ENCODE measurements around the gene DGAT2L6. TPM values are rescaled to one million over a fixed set of nuclear protein-coding genes. Genes with fewer than 3 reads are reported as not detected.
"Not testable (repeated sequence)": the region's sequence is repeated elsewhere in the genome, so short reads cannot be mapped to it uniquely, and the experiment has no call there.

The DGAT2L6 gene
- total RNA-seq, 1 donor from 2014 or later: 0.96 TPM

DNA sequence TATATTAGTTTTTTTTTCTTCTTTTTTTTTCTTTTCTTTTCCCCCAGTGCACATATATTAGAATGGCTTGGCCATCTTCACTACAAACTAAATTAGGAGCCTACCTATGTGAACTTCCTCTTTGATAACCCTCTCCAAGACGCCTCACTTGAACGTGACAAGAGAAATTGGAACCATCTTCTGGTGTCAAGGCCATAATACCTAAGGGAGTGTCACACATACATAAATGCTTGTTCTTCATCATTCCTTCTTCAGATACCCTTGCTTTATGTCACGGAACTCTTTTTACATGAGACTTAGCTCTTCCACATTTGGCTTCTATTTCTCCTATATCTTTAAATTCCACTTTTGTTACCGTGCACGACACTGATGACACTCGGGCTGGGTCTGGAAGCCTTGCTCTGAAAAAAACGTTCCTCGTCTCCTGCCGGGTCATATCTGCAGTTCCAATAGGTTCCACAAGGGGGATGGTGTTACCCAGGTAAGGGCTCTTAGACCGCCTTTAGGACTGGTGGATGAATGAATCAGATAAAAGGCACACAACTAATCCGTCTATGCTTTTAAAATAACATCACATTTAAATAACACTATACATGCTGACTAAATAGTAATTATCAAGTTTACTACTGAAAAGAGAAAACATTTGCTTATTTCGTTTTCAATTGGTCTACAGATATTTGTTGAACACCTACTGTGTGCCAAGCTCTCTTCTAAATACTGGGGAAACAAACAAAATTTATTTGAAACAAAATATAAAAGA is 19.9 kb downstream of the DGAT2L6 start:
- peak; percentile 6 for DNase-seq (ENCODE audit: low spot score)

DNA sequence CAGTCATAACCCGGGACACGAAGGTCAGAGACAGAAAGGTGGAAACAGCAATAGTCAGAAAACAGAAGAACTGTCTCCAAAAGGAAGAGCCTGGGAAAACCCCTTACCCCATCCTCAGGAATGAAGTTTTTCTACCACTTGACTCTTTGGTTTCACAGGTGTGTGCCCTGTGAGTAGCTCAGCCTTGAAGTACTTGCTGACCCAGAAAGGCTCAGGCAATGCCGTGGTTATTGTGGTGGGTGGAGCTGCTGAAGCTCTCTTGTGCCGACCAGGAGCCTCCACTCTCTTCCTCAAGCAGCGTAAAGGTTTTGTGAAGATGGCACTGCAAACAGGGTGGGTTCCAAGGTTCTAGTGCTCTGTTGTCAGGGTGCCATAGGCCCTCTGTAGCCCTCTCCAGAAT is 24.4 kb downstream of the DGAT2L6 start:
- DNase-seq (ENCODE audit: low spot score): no peak

DNA sequence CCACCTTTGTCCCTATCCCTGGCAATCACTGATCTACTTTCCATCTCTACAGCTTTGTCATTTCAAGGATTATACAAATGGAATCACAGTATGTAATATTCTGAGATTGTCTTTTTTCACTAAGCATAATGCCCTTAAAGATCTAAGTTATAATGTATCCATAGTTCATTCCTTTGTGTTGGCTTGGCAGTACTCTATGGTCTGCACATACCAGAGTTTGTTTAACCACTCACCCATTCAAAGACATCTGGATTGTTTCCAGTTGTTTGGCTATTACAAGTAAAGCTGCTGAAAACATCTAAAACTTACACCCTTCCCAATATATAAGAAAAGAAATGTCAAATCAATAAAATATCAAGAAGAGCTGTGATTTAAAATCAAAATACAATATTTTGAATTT is 31.2 kb downstream of the DGAT2L6 start:
- DNase-seq (ENCODE audit: low spot score): no peak

DNA sequence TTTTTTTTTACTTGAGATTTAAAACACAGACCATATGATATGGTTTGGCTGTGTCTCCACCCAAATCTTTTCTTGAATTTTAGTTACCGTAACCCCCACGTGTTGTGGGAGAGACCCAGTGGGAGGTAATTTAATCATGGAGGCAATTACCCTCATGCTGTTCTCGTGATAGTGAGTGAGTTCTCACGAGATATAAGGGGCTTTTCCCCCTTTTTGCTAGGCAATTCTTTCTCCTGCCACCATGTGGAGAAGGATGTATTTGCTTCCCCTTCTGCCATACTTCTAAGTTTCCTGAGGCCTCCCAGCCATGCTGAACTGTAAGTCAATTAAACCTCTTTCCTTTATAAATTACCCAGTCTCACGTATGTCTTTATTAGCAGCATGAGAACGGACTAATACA is 32.3 kb downstream of the DGAT2L6 start:
- DNase-seq (ENCODE audit: low spot score): not testable (repeated sequence)

DNA sequence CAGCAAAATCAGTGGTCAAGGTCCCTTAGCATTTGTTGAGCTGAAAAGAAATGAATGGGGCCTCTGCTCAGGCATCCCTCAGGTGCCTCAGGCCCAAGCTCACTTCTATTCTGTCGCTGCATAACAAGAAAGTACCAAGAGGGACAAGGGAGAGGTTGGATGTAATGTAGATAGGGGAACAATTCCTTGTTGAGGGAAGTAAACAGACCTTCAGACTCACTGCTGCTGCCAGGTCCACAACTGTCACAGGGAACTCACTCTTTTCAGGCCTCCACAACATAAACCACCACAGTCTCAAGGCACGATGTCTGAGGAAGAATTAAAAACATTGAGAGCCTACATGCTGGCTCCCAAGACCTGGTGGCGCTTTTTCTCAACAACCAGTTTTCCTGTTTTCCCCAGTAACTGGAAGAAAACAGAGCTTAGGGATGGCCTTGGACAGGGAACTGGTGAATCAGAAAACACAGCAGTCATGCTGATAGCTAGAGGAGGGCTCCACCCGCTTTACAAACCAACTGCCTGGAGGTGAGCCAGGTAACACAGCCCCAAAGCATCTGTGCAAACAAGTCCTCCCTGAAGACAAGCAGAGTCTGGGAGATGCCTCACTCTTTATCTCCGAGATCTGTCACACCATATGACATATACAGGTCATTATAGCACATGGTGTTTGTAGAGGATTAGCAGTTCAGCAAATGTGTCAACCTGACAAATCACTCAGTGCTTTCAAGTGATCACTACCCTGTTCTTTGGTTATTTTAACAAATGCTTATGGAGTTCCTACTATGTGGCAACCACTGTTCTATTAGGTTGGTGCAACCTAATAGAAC is 42.9 kb downstream of the DGAT2L6 start:
- peak; percentile 1 for DNase-seq (ENCODE audit: low spot score)

DNA sequence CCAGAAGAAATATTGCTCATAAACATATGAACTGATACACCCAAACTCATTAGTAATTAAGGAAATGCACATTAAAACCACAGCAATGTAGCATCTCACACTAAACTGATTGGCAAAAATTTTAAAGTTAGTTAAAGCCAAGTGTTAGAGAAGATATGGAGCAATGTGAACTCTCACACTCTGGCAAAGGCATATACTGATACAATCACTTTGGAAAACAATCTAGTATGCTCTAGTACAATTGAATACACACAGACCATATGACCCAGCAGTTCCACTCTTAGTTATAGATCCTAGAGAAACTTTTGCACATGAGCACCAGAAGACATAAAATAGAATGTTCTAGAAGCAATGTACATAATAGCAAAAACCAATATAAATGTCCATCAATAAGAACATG is 48.8 kb downstream of the DGAT2L6 start:
- DNase-seq (ENCODE audit: low spot score): no peak

DNA sequence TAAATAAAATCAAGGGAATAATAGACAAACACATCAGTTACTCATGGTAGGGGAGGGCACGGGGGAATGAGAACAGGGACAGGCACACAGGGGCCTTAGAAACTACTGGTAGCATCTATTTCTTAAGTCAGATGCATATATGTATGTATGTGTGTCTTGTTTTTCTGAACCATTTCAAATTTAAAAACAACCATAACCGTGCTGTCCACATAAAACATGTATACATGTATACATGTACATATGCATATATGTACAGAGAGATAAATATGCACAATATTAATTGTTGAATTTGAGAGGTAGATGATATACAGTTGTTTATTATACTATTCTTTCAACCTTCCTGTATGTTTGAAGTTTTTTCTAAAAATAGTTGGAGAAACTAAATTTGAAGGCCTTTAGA is 49.4 kb downstream of the DGAT2L6 start:
- no peak for DNase-seq (ENCODE audit: low spot score)

DNA sequence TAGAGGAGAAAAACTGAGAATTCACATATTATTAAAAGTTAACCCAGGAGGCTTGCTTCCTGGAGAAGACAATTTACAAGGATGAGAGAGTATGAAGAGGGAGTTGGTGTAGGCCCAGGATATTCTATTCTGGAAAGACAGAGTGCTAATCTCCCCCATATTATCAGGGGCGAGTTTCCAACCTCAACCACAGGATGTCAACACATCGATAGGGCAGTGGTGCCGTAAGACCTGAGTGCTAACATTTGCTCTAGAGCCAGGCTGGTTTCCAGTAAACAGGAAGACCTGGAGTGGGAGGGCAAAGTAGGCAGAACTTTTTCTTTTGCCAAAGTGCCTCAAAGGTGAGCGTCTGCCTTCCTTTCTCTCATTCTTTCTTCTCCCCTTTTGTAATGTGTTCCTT is 54.4 kb downstream of the DGAT2L6 start:
- no peak for DNase-seq (ENCODE audit: low spot score)

DNA sequence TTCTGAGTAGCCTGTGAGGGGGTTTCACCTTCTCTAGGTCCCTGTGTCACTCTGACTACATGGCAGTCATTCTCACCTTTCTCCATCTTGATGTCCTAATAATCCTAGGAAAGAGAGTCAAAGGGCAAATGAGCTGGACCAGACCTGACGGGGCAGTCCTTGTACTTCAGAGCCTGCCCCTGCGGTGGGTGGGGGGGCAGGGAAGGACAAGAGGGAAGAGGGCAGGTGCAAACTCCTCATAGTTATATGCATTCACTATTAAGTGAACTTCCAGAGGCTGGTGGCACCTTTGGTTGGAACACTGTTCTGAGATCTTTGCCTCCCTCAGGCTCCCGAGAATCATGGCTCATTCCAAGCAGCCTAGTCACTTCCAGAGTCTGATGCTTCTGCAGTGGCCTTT is 57.1 kb downstream of the DGAT2L6 start, which contains the start of gene AWAT1:
Gene AWAT1 (plus strand): TSS at position 301 of the 400 bp plus-strand sequence. CDS start 41 bp downstream, at position 342.
- no peak for DNase-seq (ENCODE audit: low spot score)

DNA sequence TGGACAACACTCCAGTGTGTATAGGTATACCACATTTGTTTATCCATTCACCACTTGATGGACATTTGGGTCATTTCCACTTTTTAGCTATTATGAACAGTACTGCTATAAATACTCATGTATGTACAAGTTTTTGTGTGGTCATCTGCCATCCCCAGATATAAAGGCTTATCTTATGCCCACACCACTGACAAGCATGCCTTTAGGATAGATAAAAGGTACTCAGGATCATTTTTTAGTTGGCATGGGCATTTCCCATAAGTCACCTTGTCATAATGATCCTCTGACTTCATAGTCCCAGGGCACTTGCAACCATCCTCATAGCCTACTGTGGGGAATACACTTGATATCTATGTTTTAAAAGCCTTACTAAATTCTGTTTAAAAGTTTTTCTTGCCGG is 63.5 kb downstream of the DGAT2L6 start:
- DNase-seq (ENCODE audit: low spot score): no peak

DNA sequence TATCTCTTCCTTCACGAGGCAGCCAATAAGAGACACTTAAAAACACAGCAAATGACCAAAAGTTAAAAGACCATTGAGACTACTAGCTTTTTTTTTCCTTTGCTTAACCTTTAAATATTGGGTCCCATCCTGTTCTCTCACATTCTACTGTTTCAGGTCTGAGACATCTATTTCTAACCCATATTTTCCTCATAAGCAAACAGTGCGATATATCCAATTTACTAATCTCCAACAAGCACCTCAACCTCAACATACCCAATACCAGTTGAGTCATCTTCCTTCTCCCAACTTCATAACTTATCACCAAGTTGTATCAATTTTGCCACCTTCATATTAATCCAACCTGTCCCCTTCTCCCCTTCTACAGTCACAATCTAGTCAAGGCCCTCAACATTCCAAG is 64.2 kb downstream of the DGAT2L6 start:
- no peak for DNase-seq (ENCODE audit: low spot score)

DNA sequence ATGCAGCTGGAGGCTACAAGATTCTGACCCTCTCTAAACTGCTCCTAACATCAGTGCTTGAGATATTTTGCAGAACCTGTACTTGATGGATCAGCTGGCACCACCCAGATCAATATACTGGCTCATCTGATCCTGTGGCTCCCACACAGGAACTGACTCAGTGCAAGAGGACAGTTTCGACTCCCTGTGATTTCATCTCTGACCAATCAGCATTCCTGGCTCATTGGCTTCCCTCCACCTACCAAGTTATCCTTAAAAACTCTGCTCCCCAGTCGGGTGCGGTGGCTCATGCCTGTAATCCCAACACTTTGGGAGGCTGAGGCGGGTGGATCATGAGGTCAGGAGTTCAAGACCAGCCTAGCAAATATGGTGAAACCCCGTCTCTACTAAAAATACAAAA is 66.3 kb downstream of the DGAT2L6 start:
- not testable (repeated sequence) for DNase-seq (ENCODE audit: low spot score)

DNA sequence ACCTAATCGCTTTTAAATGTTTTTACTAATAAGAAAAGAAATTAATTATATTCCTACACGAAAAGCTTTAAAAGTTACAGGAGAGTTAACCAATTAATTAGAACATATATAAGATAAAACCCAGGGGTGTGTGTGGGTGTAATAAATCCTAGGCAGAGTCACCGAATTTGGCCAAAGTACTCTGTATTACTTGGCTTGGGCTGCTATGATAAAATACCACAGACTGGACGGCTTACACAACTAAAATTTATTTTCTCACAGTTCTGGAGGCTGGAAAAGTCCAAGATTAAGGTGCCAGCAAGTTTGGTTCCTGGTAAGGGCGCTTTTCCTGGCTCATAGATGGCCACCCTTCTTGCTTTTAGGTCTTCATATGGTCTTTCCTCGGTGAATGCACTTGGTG is 67.6 kb downstream of the DGAT2L6 start:
- no peak for DNase-seq (ENCODE audit: low spot score)

DNA sequence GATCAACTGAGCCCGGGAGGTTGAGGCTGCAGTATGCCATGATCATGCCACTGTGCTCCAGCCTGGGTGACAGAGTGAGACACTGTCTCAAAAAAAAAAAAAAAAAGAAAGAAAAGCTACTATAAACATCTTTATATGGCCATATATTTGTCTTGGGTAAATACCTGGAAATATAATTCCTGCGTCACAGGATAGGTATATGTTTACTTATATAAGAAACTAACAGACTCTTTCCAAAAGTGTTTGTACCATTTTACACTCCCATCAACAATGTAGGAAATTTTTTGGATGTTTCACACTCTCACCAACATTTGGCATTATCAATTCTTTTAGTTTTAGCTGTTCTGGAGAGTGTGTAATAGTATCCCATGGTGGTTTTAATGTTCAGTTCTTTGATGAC is 70.0 kb downstream of the DGAT2L6 start:
- no peak for DNase-seq (ENCODE audit: low spot score)

DNA sequence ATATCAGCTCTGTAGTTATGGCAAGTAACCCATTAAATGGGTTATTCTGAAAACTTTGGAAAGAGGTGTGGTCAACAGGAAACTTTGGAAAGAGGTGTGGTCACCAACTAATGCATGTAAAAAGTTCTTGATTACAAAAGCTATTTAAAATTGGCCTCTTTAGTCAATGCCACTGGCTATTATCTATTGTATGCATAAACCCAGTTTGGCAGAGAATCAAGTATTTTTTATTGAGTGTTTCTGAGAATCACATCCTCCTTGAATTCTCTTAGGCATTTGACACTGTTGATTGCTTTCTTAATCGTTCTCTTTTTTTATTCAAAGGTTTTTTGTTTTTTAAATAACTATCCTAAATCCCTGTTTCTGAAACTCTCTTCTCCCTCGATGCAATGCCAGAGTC is 75.2 kb downstream of the DGAT2L6 start:
- DNase-seq (ENCODE audit: low spot score): no peak

DNA sequence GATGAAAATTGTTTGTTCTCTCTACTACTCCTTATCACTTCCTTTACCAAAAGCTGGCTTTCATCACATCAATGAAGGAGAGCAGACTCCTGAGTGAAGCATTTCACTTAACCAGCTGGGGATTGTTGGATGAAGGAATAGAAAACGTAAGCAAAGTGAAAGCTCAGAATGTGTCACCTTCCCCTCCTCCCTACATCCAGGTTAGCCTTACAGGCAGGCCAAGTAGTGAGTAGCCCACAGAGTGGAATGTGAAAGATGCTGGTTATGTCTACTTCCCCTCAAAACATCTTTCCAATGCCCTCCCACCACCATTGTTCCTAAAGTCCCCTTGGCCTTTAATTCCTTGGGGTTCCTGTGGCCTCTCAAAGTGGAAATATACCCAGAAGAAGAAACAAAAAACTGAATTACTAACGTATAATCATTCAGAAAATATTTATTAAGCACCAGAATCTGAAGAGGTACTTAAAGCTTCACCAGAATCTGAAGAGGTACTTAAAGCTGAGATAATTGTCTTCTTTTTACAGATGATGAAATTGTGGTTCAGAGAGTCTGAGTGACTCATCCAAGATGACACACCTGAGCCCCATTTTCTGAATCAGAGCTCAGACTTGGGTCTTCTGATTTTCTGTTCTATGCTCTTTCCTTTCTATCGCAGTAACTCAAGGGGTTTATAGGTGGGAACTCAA is 76.2 kb downstream of the DGAT2L6 start:
- DNase-seq (ENCODE audit: low spot score): no peak

DNA sequence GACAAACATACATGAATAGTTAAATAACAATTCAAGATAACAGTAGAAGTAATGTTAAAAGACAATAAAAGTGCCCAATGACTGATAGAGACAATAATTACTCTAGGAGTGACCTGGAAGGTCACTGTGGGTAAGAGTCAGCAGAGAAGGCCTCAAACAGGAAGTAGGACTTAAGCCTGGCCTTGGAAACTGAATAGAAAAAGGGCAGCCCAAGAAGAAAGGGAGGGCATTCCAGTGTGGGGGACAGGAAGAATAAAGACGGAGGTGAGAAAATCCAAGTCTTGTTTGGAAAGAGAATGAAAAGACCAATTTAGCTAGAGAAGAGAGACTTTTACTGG is 76.7 kb downstream of the DGAT2L6 start:
- no peak for DNase-seq (ENCODE audit: low spot score)

DNA sequence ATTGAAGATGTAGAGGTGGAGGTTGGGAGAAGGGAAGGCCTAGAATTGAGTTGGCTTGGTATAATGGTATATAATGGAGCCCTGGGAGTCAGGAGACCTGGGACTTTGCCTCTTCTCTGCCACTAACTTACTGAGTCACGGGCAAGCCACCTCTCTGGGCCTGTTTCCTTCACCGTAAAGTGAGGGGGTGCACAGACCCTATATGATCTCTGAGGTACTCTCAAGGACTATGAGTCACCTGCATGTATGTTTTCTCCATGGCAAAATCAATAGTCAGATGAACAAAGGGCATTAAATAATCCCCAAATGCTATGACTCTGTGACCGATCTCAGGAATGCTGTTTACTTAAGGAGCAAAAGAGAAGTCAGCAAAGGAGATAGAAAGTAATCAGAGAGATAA is 77.6 kb downstream of the DGAT2L6 start:
- DNase-seq (ENCODE audit: low spot score): no peak
